Psoas muscle (tissue), 8 donors: ENCODE results near the gene GRID2. TPM values are rescaled to one million over a fixed set of nuclear protein-coding genes. Genes with fewer than 3 reads are reported as not detected.
A peak's percentile ranks its signal among the peaks of the same experiment; 100 is the strongest.

Experiments used
- ATAC-seq, 4 donors: fragments of 200-7000 bp; cut with Tn5 transposase; one replicate each; pipeline ENCODE4 v1.9.1; 2020; ENCODE audit warnings: moderate library complexity in 3 of 4, mild to moderate bottlenecking in 2 of 4
- DNase-seq, 2 donors: peaks; one replicate each; pipeline ENCODE4 v3.0.0-alpha.2; 2020
- H3K27ac ChIP-seq: fragments of 200-600 bp; one replicate; pipeline ENCODE4 v1.8.0; 2022
- H3K27me3 ChIP-seq, 3 donors: fragments of 200-600 bp in 1 of 3; one replicate each; pipeline versions ENCODE4 v1.6.1 to v1.8.0; 2013 to 2022; ENCODE audit warnings: low read length in 2 of 3, mild to moderate bottlenecking in 2 of 3, moderate library complexity in 1 of 3; ENCODE audit not compliant: insufficient read depth in 3 of 3
- H3K36me3 ChIP-seq, 2 donors: fragments of 200-600 bp in 1 of 2; one replicate each; pipeline versions ENCODE4 v1.6.1 to v1.8.0; 2013 to 2022; ENCODE audit warnings: low read depth in 1 of 2, mild to moderate bottlenecking in 1 of 2, moderate library complexity in 1 of 2; ENCODE audit not compliant: insufficient read depth in 1 of 2
- H3K4me1 ChIP-seq: fragments of 200-600 bp; one replicate; pipeline ENCODE4 v1.8.0; 2022
- H3K4me3 ChIP-seq: fragments of 200-600 bp; one replicate; pipeline ENCODE4 v1.8.0; 2022; ENCODE audit warnings: mild to moderate bottlenecking
- H3K9me3 ChIP-seq: fragments of 200-600 bp; one replicate; pipeline ENCODE4 v1.8.0; 2022
- CTCF ChIP-seq: fragments of 200-600 bp; IDR thresholded peaks from one replicate; pipeline ENCODE4 v1.8.0; 2022; ENCODE audit warnings: antibody characterized with exemption
- WGBS, 3 donors: extraction: QIAGEN DNeasy Blood & Tissue Kit; methylation state at CpG; one replicate each; pipeline versions ENCODE4 v1.1.6 to v1.1.7; 2013; 5-methylcytosine and 5-hydroxymethylcytosine counted together
- intact Hi-C, 2 donors: fragments of 100-400 bp; cut with DNase I; formaldehyde crosslinking; loops; one replicate each; pipeline versions ENCODE4 v1.11.0 to v1.14.2; 2022
- polyA plus RNA-seq, 3 donors: library from polyadenylated mRNA; stranded (reverse); fragments of 200-250 nt; gene quantifications; one replicate each; pipeline ENCODE4 v1.2.3, GENCODE V29; 2013
- total RNA-seq, 4 donors: library from RNA; stranded (reverse); fragmentation: NEBNext Ultra II Directional in 2 of 4; extraction: Animal tissue kit (Norgen Biotek cat#: 25700) in 2 of 4; gene quantifications; one replicate each; pipeline versions ENCODE4 v1.2.1 to v1.2.4, GENCODE V29; 2021 to 2023
- donor health status: healthy with polysubstance abuse.
- donor health status: DM: no; HTN: no; CAD: no; lungs with moderate emphysema.
- donor health status: Bipolar disorder and iron deficiency.
- donor health status: healthy.
- donor health status: DM: yes; HTN: yes; CAD: no.
- donor health status: DM: no; HTN: no; CAD: no.
- donor health status: DM: no; HTN: no; CAD: no.
- donor health status: DM: yes; HTN: yes; CAD: no.

The GRID2 gene
- total and polyA plus RNA-seq, 7 donors: not detected

DNA sequence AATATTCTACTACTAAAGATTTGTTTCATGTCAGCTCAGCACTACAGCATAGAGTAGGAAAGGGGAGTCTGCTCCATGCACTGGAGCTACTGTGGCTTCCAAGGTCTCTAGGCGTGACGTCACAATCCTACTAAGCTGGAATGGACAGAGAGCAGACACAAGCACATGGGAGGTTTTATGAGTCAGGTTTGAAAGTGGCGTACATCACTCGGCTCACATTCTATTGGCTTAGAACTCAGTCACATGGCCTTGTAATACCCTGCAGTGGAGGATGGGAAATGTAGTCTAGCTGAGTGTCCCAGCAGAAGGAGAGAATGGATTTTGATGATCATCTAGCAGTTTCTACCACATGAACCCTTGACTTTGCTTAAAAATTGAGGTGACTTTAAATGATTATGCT lies 899.9 kb downstream of the GRID2 start:
- ATAC-seq (peak in 3 of 4 donors; percentile 33 to 66 (median 49)), DNase-seq (no peak)
- no peak overlapping the region for H3K4me3 ChIP-seq
- H3K27ac ChIP-seq: no peak overlapping the region
- intact Hi-C loops: no loop called here
- no peaks in the 10 kb centered on the region for H3K4me1 ChIP-seq
- no peak for TF ChIP-seq CTCF
- H3K27me3 ChIP-seq: no peaks in the 10 kb centered on the region
- no peaks in the 10 kb centered on the region for H3K9me3 ChIP-seq
- 63 to 80% (median 72%) methylated on average over 4 of the region's 4 CpGs for WGBS, 3 donors
- H3K36me3 ChIP-seq: no peaks in the 10 kb centered on the region

DNA sequence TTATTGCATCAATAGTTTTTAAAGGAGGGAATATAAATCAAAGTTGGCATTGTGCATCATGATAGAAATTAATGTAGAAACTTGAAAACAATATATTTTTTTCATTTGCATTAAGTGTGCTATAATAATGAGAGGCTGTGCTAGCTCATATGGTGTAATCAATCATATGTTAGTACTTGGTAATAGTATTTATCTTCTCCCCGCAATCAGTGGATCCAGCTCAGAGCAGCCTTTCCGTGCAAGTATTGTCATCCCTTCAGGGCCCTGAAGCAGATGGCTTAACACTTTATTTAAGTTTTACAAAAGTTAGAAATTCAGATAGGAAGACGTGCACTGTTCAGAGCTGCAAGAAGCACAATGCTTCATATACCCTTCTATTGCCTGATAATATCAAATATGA lies 908.5 kb downstream of the GRID2 start:
- Histone ChIP-seq H3K27me3 (no peaks in the 10 kb centered on the region), H3K9me3 (no peaks in the 10 kb centered on the region), H3K36me3 (no peaks in the 10 kb centered on the region), H3K27ac (no peak overlapping the region), H3K4me3 (no peak overlapping the region), H3K4me1 (no peaks in the 10 kb centered on the region)
- 83 to 91% (median 87%) methylated on average over 3 of the region's 3 CpGs for WGBS, 3 donors
- DNase-seq (no peak), ATAC-seq (no peak)
- intact Hi-C loops: no loop called here
- TF ChIP-seq CTCF: no peak

- DNase-seq: no peak
- Histone ChIP-seq H3K9me3 (no peaks in the 10 kb centered on the region), H3K36me3 (no peaks in the 10 kb centered on the region), H3K4me3 (no peak overlapping the region), H3K27me3 (no peaks in the 10 kb centered on the region), H3K4me1 (no peaks in the 10 kb centered on the region), H3K27ac (no peak overlapping the region)
- intact Hi-C loops: no loop called here
- TF ChIP-seq CTCF: no peak
- ATAC-seq: no peak
- 77 to 79% (median 78%) methylated on average over 8 of the region's 8 CpGs for WGBS, 3 donors
Measured at GRCh38 chr4:93216646-93217045, 912.9 kb downstream of the GRID2 start.

DNA sequence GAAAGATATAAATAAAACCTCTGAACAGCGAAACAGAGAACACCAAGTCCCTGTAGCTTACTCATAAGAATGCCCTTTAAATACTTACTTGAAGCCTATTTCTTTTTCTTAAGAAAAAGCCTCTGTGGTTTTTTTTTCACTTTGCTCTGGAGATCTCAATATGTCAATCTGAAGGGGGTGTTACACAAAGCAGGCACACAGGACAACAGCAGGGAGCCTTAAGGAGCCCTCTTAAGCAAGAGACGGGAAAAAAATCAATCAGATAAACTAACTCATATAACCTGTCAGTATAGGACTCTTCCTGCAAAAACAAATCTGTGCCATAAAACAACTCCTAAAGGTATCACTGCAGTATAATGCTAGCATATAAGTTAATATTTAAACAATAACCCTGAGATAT lies 913.7 kb downstream of the GRID2 start:
- Histone ChIP-seq H3K9me3 (no peaks in the 10 kb centered on the region), H3K36me3 (no peaks in the 10 kb centered on the region), H3K4me1 (no peaks in the 10 kb centered on the region), H3K27ac (no peak overlapping the region), H3K4me3 (no peak overlapping the region), H3K27me3 (no peaks in the 10 kb centered on the region)
- no peak for TF ChIP-seq CTCF
- 76 to 80% (median 77%) methylated on average over 2 of the region's 2 CpGs for WGBS, 3 donors
- DNase-seq (no peak), ATAC-seq (no peak)
- intact Hi-C loops: no loop called here

- no peak for DNase-seq
- 79 to 83% (median 80%) methylated on average over 8 of the region's 8 CpGs for WGBS, 3 donors
Measured at GRCh38 chr4:93221771-93222170, 918.0 kb downstream of the GRID2 start.

More at GRCh38 chr4:93221771-93222170, 918.0 kb downstream of the GRID2 start:
- intact Hi-C loops: no loop called here
- H3K27ac ChIP-seq: no peak overlapping the region
- no peak for TF ChIP-seq CTCF
- H3K27me3 ChIP-seq: no peaks in the 10 kb centered on the region
- no peak overlapping the region for H3K4me3 ChIP-seq
- no peak for ATAC-seq
- no peaks in the 10 kb centered on the region for H3K9me3 ChIP-seq
- no peaks in the 10 kb centered on the region for H3K36me3 ChIP-seq
- no peaks in the 10 kb centered on the region for H3K4me1 ChIP-seq
